Measurements from ENCODE around the gene MYO7B.
"Not testable (repeated sequence)": the region's sequence is repeated elsewhere in the genome, so short reads cannot be mapped to it uniquely, and the experiment has no call there.

Gene MYO7B

GRCh38 chr2:127552846-127553245, 17.4 kb downstream of the MYO7B start:
- DNase-seq: no peak

DNA sequence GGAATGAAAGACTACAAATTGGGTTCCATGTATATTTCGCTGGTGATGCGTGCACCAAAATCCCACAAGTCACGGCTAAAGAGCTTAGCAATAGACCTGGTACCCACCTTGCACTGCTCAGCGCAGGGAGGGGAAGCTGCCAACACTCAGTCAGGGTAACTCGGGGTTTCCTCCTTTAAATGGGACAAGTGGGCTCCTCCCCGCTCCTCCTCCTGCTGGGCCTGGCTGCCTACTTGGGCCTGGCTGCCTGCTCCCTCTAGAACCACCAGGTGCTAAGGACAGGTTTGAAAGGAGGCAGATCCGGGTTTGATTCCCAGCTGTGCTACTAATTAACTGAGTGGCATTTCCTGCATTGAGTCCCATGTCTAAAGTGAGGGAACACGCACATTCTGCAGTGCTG, 23.4 kb downstream of the MYO7B start:
- DNase-seq: no peak

- no peak for DNase-seq
Measured at GRCh38 chr2:127559454-127559853, 24.0 kb downstream of the MYO7B start.

DNA sequence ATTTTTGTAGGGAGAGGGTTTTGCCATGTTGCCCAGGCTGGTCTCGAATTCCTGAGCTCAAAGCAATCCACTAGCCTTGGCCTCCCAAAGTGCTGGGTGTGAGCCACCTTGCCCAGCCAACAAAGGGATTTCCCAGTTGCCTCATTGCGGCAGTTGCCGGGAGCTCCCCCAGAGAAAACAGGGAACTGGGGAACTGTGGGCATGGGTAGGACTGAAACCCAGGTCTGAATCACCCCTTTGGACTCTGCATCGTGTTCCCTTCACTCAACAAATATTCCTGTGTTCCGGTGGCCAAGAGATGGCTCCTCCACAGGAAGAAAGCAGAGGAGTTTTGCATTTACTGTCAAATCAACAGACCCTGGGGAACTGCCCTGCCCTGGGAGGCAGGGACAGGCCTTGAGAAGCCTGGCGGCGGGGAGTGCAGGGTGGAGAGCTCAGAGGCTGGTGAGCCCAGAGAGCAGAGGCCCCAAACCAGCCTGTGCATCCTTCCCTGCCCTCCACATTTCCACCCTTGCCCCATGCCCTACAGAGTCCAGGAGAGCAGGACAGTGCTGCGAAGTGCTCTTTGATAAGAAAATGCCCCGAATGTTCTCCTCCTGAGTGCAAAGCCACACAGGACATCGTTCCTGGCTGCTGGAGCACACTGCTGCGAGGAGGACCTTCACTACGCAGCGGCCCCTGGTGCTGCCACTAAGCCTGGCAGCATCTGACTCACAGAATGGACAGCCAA, 24.9 kb downstream of the MYO7B start:
- DNase-seq: no peak

DNA sequence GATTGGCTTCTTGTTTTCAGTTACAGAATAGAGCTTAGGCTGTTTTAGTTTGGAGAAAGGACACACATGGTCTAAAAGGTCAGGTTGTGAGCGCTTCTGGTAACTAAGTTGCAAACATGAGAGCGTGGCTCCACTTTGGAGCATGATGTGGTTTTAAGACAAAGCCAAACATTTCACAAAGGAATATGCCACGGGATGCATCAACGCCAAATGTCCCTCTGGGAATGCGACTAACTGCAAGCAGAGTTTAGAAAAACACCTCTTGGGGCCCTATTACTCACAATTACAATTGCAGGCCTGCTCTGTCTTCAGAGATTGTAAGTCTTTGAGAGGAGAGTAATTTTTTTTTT, 25.4 kb downstream of the MYO7B start:
- no peak for DNase-seq

DNA sequence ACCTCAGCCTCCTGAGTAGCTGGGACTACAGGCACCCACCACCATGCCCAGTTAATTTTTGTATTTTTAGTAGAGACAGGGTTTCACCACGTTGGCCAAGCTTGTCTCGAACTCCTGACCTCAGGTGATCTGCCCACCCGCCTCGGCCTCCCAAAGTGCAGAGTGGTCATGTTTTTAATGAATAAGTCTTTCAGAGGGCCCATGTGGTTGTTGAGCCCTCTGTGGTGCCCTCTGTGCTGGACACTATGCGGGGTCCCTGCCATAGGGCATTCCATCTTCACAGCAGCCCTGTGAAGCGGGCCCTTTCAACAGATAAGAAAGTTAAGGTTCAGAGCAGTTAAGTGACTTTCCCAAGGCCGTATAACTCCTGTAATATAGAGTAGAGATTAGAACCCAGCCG, 25.9 kb downstream of the MYO7B start:
- no peak for DNase-seq

- no peak for DNase-seq
Measured at GRCh38 chr2:127562936-127563335, 27.5 kb downstream of the MYO7B start.

GRCh38 chr2:127563458-127564428, 28.3 kb downstream of the MYO7B start:
- no peak for DNase-seq

GRCh38 chr2:127564429-127565260, 29.2 kb downstream of the MYO7B start:
- no peak for DNase-seq

GRCh38 chr2:127565261-127566138, 30.0 kb downstream of the MYO7B start:
- no peak for DNase-seq

DNA sequence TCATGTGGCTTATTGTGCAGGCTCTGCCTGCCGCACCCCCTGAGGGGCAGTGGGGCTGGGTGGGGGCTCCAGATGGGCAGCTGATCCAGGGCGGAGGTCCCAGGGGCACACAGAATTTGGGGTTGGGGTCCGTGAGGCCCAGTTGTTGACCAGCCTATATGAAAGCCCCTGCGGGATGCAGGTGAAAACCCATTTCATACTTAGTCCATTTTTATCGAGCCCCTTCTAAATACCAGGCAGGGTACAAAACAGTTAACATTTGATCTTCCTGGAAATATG, 30.6 kb downstream of the MYO7B start:
- no peak for DNase-seq

DNA sequence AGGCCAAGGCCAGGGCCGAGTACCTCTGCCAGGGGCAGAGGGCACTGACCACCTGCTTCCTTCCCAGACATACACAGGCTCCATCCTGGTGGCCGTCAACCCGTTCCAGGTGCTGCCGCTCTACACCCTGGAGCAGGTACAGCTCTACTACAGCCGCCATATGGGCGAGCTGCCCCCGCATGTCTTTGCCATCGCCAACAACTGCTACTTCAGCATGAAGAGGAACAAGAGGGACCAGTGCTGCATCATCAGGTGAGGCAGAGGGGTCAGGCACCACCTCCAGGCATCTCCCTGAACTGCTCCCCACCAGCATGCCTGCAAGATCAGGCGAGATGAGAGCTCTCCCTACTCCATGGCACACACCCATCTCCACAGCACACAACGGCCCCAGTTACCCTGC, 31.1 kb downstream of the MYO7B start:
- no peak for DNase-seq

DNA sequence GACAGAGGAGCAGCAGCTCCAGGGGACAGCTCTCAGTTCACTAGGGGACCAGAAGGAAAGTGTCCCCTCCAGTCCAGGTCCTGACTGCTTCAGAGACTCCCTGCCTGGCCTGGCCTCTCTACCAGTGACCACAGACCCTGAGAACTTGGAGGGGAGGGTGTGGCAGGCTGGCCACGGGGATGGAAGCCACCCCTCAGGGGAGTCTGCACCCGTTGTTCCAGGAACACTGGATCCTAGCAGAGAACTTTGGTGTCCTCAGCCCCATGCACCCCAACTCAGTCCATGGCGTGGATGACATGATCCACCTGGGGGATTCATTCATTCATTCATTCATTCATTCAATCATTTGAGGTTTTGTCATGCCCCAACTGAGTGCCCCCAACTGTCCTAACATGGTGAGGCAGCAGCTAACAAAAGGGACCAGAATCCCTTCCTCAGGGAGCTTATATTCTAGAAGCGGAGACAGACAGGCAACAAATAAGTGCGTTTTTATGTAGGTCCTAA, 31.9 kb downstream of the MYO7B start:
- DNase-seq: no peak

- DNase-seq: no peak
Measured at GRCh38 chr2:127568128-127568527, 32.6 kb downstream of the MYO7B start.

DNA sequence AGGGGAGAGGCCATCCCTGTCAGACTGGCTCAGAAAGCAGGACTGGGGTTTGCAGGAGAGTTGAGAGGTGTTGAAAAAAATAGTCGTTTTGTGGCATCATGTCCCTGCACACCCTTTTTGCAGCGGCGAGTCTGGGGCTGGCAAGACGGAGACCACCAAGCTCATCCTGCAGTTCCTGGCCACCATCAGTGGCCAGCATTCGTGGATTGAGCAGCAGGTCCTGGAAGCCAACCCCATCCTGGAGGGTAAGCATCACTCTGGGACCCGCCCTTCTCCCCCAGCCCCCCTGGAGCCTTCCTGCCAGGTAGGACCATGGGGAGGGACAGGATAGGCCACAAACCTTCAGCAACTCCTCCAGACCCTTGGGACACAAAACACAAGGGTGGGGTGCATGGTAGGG, 34.2 kb downstream of the MYO7B start:
- DNase-seq: no peak

DNA sequence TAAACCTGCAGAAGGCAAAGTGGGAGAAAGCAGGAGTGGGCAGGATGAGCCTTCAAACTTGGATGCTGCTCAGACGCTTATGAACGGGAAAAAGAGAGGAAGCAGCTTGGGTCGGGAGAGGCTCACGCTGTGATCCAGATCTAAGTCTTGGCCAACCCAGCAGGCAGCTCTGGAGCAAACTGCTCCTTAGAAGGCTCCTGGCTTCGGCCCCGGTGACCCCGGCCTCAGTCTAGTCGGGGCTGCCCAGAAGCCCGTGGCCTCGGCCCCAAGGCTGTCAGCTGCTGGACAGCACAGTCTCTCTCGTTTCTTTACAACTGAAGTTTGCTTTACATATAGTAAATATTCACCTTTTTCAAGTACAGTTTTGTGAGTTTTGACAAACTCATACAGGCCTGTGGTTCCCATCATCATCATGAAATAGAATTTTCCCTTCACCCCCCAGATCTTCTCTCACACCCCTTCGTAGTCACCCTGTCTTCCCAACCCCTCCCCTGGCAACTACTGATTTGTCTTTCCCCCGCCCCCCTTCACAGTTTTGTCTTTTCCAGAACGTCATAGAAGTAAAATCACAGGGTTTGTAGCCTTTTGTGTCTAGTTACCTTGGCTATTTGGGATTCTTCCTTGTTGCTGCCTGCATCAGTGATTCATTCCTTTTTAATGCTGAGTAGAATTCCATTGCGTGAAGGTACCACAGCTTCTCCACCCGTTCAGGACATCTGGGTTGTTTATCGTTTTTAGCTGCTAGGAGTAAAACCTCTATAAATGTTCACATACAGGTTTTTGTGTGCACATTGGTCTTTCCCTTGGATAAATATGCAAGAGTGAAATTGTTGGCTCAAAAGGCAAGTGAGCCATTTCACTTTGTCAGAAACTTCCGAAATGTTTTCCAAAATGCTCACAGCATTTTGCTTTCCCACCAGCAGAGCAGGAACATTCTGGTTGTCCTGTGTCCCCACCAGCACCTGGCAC, 35.1 kb downstream of the MYO7B start:
- no peak for DNase-seq

GRCh38 chr2:127572352-127572751, 36.9 kb downstream of the MYO7B start:
- DNase-seq: not testable (repeated sequence)

GRCh38 chr2:127572841-127573240, 37.4 kb downstream of the MYO7B start:
- no peak for DNase-seq

- no peak for DNase-seq
Measured at GRCh38 chr2:127573298-127573697, 37.8 kb downstream of the MYO7B start.

GRCh38 chr2:127573771-127574170, 38.3 kb downstream of the MYO7B start:
- no peak for DNase-seq

DNA sequence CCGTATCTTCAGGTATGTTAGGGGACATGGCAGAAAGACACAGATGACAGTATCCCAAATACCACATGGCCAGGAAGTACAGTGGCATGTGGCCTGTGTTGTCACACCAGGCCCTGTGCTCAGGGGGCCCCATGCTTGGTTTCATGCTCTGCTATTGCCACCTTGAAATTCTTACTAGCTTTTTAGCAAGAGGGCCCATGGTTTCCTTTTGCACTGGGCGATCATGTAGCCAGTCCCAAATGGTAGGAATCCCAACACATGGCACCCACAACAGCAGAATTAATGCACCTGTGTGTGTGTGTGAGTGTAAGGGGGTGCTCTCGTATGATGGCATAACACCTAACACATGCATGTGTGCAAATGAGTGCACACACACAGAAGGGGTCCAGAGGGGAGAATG, 39.2 kb downstream of the MYO7B start:
- DNase-seq: no peak

All from NCI-H748 treated with DMSO at 0.1 percent for 48 hours (cell line).